HG03139 (cell line): ENCODE data around the gene CHRNA9.

Source experiments
- ATAC-seq: cut with Tn5 transposase; IDR thresholded peaks from one replicate; pipeline ENCODE4 v1.9.1; 2021; ENCODE audit not compliant: unreplicated experiment

The CHRNA9 gene

GRCh38 chr4:40337051-40337450 is 1.9 kb downstream of the CHRNA9 start:
- no peak for ATAC-seq

GRCh38 chr4:40337523-40337922 is 2.4 kb downstream of the CHRNA9 start:
- ATAC-seq: no peak

GRCh38 chr4:40340030-40340429 is 4.9 kb downstream of the CHRNA9 start:
- no peak for ATAC-seq

GRCh38 chr4:40347472-40347871 is 12.3 kb downstream of the CHRNA9 start:
- ATAC-seq: no peak

GRCh38 chr4:40348000-40348399 is 12.9 kb downstream of the CHRNA9 start:
- ATAC-seq: no peak

- ATAC-seq: no peak
These were observed 14.5 kb downstream of the CHRNA9 start for GRCh38 chr4:40349561-40350198.

- ATAC-seq: no peak
These were observed 15.6 kb downstream of the CHRNA9 start for GRCh38 chr4:40350627-40351227.

- ATAC-seq: no peak
These were observed 19.0 kb downstream of the CHRNA9 start for GRCh38 chr4:40354158-40354557.

- ATAC-seq: no peak
These were observed 20.0 kb downstream of the CHRNA9 start for GRCh38 chr4:40355131-40355530.

GRCh38 chr4:40357738-40358137 is 22.6 kb downstream of the CHRNA9 start:
- ATAC-seq: no peak

- no peak for ATAC-seq
These were observed 26.2 kb downstream of the CHRNA9 start for GRCh38 chr4:40361338-40361737.

GRCh38 chr4:40363382-40363920 is 28.3 kb downstream of the CHRNA9 start:
- no peak for ATAC-seq

- ATAC-seq: no peak
These were observed 28.8 kb downstream of the CHRNA9 start for GRCh38 chr4:40363945-40364344.

- ATAC-seq: no peak
These were observed 30.6 kb downstream of the CHRNA9 start for GRCh38 chr4:40365766-40366165.

- no peak for ATAC-seq
These were observed 32.3 kb downstream of the CHRNA9 start for GRCh38 chr4:40367451-40367850.

- ATAC-seq: no peak
These were observed 34.5 kb downstream of the CHRNA9 start for GRCh38 chr4:40369437-40370274.

- no peak for ATAC-seq
These were observed 37.5 kb downstream of the CHRNA9 start for GRCh38 chr4:40372651-40373050.

- ATAC-seq: no peak
These were observed 38.5 kb downstream of the CHRNA9 start for GRCh38 chr4:40373636-40374035.

GRCh38 chr4:40375095-40375494 is 40.0 kb downstream of the CHRNA9 start:
- no peak for ATAC-seq

GRCh38 chr4:40375620-40376019 is 40.5 kb downstream of the CHRNA9 start:
- ATAC-seq: no peak

- no peak for ATAC-seq
These were observed 42.6 kb downstream of the CHRNA9 start for GRCh38 chr4:40377512-40378365.
